HS-27A (cell line): ENCODE measurements around the gene KRT5.

Source experiments
- DNase-seq: peaks from one replicate; pipeline ENCODE4 v3.0.0-alpha.2; 2012; ENCODE audit warnings: low read depth, missing footprints

KRT5 gene

GRCh38 chr12:52537101-52537500 lies 16.9 kb upstream of the KRT5 start:
- no peak for DNase-seq

GRCh38 chr12:52535574-52535973 lies 15.4 kb upstream of the KRT5 start:
- no peak for DNase-seq

- DNase-seq: no peak
Observed at GRCh38 chr12:52534482-52534881, 14.3 kb upstream of the KRT5 start.

- DNase-seq: no peak
Observed at GRCh38 chr12:52533686-52534470, 13.7 kb upstream of the KRT5 start.

GRCh38 chr12:52532636-52533035 lies 12.4 kb upstream of the KRT5 start:
- no peak for DNase-seq

GRCh38 chr12:52531566-52532300 lies 11.5 kb upstream of the KRT5 start:
- DNase-seq: no peak

- DNase-seq: no peak
Observed at GRCh38 chr12:52530905-52531304, 10.7 kb upstream of the KRT5 start.

- no peak for DNase-seq
Observed at GRCh38 chr12:52530366-52530765, 10.2 kb upstream of the KRT5 start.

GRCh38 chr12:52529846-52530245 lies 9.7 kb upstream of the KRT5 start:
- no peak for DNase-seq

GRCh38 chr12:52529417-52529816 lies 9.2 kb upstream of the KRT5 start:
- DNase-seq: no peak

- DNase-seq: no peak
Observed at GRCh38 chr12:52528641-52529143, 8.5 kb upstream of the KRT5 start.

- no peak for DNase-seq
Observed at GRCh38 chr12:52527121-52527800, 7.1 kb upstream of the KRT5 start.

- no peak for DNase-seq
Observed at GRCh38 chr12:52526511-52526951, 6.3 kb upstream of the KRT5 start.

GRCh38 chr12:52525661-52526499 lies 5.7 kb upstream of the KRT5 start:
- DNase-seq: no peak

- no peak for DNase-seq
Observed at GRCh38 chr12:52524898-52525591, 4.9 kb upstream of the KRT5 start.

GRCh38 chr12:52524241-52524897 lies 4.2 kb upstream of the KRT5 start:
- DNase-seq: no peak

GRCh38 chr12:52523824-52524223 lies 3.6 kb upstream of the KRT5 start:
- DNase-seq: no peak

- no peak for DNase-seq
Observed at GRCh38 chr12:52522346-52523011, 2.3 kb upstream of the KRT5 start.

- no peak for DNase-seq
Observed at GRCh38 chr12:52521568-52522266, 1.5 kb upstream of the KRT5 start.
